HL-60/S4 treated with retinoic acid at 250 ng/mL for 4 days and 3 days (cell line): ENCODE measurements around the gene ALG12.

Experiments used
- in situ Hi-C: fragments of 300-500 bp; cut with MboI; formaldehyde crosslinking; loops from 2 replicates; pipeline ENCODE4 v1.7.0; 2022; ENCODE audit warnings: low sequenced_read_pairs

Gene ALG12

GRCh38 chr22:49892226-49892899 is 25.9 kb downstream of the ALG12 start:
- in situ Hi-C loops, result no loop called here

- in situ Hi-C loops, result no loop called here
These were observed 29.2 kb downstream of the ALG12 start for GRCh38 chr22:49889071-49889470.

- in situ Hi-C loops, result no loop called here
These were observed 30.5 kb downstream of the ALG12 start for GRCh38 chr22:49887702-49888101.

DNA sequence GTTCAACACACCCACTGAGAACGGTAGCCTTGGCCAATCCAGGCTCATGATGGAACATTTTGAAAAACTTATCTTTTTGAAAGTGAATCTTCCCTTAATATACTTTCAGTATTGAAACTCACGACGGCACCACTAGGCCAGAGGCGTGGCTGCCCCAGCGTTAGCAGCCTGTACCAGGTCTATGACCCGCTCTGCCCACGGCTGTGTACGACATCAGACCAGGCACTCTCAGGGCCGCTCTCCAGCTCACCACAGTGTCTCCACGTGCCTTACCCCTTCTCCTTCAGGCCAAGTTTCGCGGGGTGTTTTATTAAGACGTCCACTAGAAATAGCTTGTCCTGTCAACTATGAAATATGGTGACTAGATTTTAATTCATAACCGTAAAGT is 31.2 kb downstream of the ALG12 start:
- in situ Hi-C loops, result no loop called here

- in situ Hi-C loops, result no loop called here
These were observed 31.7 kb downstream of the ALG12 start for GRCh38 chr22:49886346-49887063.

- in situ Hi-C loops, result no loop called here
These were observed 32.4 kb downstream of the ALG12 start for GRCh38 chr22:49885881-49886280.

GRCh38 chr22:49885281-49885680 is 33.0 kb downstream of the ALG12 start:
- in situ Hi-C loops, result no loop called here

GRCh38 chr22:49884503-49885260 is 33.6 kb downstream of the ALG12 start:
- in situ Hi-C loops, result no loop called here

DNA sequence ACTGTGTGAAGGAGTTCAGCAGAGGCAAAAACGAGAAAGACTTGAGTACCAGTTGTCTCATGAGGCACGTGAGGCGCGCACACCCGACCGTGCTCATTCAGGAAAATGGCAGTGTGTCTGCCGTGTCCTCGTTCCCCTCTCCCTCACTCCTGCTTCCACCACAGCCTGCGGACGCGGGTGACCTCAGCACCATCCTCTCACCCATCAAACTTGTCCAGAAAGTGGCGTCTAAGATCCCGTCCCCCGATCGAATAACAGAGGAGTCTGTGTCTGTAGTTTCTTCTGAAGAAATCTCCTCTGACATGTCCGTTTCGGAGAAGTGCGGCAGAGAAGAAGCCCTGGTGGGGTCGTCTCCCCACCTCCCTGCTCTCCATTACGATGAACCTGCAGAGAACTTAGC is 34.2 kb downstream of the ALG12 start:
- in situ Hi-C loops, result no loop called here

- in situ Hi-C loops, result no loop called here
These were observed 35.0 kb downstream of the ALG12 start for GRCh38 chr22:49883294-49883640.

- in situ Hi-C loops, result no loop called here
These were observed 35.5 kb downstream of the ALG12 start for GRCh38 chr22:49882519-49883293.

GRCh38 chr22:49881856-49882255 is 36.4 kb downstream of the ALG12 start:
- in situ Hi-C loops, result no loop called here

DNA sequence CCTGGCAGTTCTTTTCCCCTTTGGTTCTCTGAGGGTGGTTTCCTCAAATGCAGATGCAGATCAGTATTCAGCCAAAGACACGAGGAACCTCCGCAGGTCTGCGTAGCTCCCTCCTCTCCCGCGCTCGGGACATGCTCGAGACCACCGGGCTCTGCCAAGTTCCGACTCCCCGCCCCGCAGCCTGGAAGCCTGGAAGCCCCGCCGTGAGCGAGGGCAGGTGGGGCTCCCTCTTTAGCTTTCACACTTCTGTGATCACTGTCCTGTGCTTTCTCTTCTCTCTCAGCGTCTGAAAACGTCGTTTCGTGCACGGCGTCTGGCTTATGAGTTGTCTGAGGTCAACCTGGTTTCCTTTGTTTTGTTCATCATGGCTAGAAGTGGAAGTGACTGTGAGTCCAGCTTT is 38.0 kb downstream of the ALG12 start:
- in situ Hi-C loops, result no loop called here

DNA sequence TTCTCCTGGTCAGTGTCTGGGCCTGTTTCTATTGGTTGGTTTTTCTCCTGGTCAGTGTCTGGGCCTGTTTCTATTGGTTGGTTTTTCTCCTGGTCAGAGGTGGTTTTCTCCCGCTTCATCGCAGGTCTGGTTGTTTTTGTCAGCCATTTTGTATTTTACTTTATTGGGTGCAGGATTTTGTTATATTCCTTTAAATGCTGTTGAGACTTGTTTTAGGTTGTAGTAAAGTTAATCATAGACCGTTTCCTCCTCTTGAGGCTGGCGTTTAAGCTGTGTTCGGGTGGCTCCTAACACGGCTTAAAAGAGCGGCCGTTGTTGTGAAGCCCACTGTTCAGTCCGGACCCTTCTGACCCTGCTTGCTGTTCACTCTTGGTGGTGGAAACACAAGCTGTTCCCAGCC is 38.4 kb downstream of the ALG12 start:
- in situ Hi-C loops, result no loop called here

DNA sequence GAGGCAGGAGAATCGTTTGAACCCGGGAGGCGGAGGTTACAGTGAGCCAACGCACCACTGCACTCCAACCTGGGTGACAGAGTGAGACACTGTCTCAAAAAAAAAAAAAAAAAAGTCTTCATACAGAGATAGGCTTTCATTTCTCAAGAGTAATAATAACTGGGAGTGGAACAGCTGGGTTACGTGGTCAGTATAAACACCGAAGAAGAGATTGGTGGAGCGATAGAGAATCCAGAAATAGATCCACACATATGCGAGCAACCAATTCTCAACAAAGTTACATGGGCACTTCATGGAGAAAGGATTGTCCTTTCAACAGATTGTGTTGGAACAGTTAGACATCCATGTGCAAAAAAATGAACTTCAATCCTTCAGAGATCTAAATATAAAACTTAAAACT is 40.0 kb downstream of the ALG12 start:
- in situ Hi-C loops, result no loop called here

GRCh38 chr22:49877642-49878041 is 40.6 kb downstream of the ALG12 start:
- in situ Hi-C loops, result no loop called here

- in situ Hi-C loops, result no loop called here
These were observed 44.9 kb downstream of the ALG12 start for GRCh38 chr22:49873228-49873940.

- in situ Hi-C loops, result no loop called here
These were observed 45.9 kb downstream of the ALG12 start for GRCh38 chr22:49872347-49872746.

DNA sequence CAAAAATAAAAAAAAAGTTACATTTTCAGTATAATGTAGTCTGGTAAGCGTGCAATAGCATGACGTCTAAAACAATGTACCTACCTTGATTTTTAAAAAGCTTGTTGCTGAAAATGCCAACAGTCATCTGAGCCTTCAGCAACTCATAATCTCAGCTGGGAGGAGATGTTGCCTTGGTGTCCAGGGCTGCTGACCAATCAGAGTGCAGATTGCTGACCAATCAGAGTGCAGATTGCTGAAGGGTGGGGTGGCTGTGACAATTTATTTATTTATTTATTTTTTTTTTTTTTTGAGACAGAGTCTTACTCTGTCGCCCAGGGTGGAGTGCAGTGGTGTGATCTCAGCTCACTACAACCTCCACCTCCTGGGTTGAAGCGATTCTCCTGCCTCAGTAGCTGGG is 46.8 kb downstream of the ALG12 start:
- in situ Hi-C loops, result no loop called here

- in situ Hi-C loops, result no loop called here
These were observed 48.2 kb downstream of the ALG12 start for GRCh38 chr22:49869845-49870712.
